NCI-H1694 (cell line): ENCODE data around the gene ARMC3.

Experiments
- DNase-seq: peaks from one replicate; lab custom pipeline; 2025; lab: John Stamatoyannopoulos, UW

The ARMC3 gene

GRCh38 chr10:22992075-22992474, 64.2 kb downstream of the ARMC3 start:
- no peak for DNase-seq

GRCh38 chr10:22992621-22993020, 64.8 kb downstream of the ARMC3 start:
- DNase-seq, result no peak

DNA sequence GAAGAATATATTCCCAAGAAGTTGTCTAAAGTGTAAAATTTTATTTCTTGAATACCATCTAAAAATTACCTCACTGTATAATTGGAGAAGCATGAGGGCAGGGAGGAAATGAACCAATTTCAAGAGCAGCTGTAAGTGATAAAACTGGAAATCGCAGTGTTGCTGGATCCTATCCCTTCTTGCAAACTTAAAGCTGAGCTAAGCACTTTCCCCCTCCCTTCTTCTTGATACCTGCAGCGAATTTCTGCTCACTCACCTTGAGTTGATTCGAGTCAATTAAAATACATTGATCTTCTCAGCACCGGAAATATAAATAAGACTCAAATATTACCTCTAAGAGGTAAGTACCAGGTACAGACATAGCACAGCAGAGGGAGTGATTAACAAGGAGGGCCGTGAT, 65.5 kb downstream of the ARMC3 start:
- no peak for DNase-seq

DNA sequence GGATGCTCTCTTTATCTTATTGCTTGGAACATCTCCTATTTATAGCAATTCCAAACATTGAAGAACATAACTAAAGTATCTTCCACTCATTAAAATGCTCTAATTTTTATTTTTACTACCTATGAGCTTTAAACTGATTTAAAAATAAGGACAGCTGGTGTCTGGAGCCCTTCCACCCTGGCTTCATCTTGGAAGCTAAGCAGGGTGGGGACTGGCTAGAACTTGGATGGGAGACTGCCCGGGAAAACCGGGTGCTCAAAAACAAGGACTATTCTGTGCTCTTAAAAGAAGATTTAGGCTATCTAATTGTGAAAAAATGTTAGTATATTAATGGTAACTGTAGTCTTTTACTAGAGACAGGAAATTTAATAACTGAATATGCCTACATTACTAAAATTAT, 69.2 kb downstream of the ARMC3 start:
- no peak for DNase-seq

- no peak for DNase-seq
Observed at GRCh38 chr10:22998091-22998490, 70.2 kb downstream of the ARMC3 start.

DNA sequence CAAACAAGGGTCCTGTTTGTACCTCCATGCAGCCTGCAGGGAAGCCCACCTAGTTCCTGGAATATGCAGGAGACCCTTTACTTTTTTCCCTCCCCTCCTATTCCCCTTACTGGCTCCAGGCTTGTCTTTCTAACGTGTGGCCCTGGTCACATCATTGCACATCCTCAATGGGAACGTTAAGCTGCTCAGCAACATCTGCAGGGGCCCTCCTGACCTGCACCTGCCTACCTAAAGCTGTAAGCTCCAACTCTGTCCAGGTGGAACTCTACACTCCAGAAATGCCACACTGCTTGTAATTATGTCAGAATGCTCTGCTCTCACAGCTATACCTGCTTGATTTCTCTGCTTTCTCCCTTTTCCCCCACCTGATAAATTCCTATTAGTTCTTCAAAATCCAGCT, 72.1 kb downstream of the ARMC3 start:
- no peak for DNase-seq

DNA sequence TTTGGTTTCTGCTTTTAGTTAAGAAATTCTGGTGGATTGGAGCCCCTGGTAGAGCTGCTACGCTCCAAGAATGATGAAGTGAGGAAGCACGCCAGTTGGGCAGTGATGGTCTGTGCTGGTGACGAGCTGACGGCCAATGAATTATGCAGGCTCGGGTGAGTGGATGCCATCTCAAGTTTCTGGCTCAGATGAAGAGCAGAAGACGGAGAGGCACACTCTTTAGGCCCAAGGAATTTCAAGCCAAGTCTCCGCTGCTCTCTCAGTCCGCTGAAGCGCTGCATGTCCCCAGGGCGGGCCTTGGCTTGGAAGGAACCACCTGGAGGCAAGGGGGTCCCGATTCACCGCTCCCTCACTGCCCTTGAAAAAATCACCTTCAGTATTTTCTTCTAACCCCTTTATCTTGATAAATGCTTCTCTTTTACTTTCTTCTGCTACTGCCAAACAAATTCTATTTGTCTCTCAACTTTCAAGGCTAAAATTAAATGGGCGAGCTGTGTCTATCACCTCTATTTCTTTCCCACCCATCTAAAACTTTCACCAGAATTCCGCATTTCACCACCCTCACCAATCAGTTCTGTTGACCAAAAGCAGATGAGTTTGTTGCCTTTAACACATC, 74.2 kb downstream of the ARMC3 start:
- DNase-seq, result no peak

GRCh38 chr10:23005150-23005549, 77.3 kb downstream of the ARMC3 start:
- DNase-seq, result no peak

DNA sequence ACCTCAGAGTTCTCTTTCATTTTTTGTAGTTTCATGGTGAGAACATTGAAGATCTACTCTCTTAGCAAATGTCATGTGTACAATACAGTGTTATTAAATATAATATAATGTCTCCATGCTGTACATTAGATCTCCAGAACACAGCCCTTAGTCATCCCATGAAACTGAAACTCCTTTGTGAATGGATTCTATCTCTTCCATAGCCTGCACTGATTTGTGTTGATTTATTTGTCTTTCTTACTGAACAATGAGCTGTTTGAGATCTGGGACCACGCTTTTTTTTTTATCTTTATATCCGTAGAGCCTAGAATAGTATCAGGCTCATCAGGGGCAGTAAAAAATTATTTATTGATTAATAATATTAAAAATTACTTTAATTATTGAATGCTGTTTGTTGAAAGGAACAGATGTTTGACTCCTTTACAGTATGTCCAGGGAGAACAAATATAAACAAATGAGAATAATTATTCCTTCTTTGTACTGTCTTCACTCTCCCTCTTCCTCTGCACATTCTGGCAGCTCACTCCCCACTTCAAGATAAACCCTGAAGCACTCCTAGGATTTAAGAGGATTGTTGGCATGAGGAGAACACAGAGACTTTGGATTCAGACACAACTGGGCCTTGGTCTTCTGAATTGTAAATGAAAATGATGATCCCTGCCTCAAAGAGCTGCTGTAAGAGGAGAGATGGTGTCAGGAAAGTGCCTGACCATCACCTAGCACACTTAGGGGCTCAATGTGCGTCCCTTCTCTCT, 85.9 kb downstream of the ARMC3 start:
- DNase-seq, result no peak

- DNase-seq, result no peak
Observed at GRCh38 chr10:23015021-23015707, 87.3 kb downstream of the ARMC3 start.

- DNase-seq, result no peak
Observed at GRCh38 chr10:23016636-23017035, 88.8 kb downstream of the ARMC3 start.

- no peak for DNase-seq
Observed at GRCh38 chr10:23019633-23020032, 91.8 kb downstream of the ARMC3 start.

- DNase-seq, result no peak
Observed at GRCh38 chr10:23021430-23021829, 93.6 kb downstream of the ARMC3 start.

- no peak for DNase-seq
Observed at GRCh38 chr10:23024002-23024401, 96.1 kb downstream of the ARMC3 start.

GRCh38 chr10:23031318-23031717, 103.5 kb downstream of the ARMC3 start:
- DNase-seq, result no peak

GRCh38 chr10:23034790-23035189, 106.9 kb downstream of the ARMC3 start:
- no peak for DNase-seq

DNA sequence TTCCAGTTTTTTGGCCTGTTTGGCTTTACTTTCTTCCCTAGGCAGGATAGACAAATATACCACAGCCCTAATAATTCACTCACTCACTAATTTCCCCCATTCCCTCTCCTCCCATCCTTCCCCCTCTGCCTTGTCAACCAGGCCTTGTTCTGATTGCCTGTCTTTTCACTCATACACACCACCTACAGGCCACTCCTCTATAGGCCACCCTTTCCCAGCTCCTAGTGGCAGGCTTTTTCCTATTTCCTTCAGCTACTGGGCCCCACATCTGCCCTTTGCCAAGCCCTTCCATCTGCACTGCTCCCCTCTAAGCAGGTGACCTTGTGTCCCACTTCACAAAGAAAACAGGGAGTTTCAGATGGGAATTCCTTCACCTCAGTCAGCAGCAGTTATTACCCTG, 107.7 kb downstream of the ARMC3 start:
- DNase-seq, result no peak

DNA sequence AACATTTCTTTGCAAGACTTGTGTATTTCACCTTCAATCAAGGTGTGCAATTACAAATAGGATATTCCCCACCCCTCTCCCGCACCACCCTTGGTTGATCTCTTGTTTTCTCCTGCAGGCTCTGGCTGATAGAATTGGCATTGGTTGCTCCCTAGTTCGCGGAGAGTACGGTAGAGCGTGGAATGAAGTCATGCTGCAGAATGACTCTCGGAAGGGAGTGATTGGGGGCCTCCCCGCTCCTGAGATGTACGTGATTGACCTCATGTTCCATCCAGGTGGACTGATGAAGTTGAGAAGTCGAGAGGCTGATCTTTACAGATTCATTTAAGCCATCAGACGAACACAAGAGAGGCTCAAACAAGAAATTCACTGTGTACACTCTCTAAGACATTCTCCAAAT, 109.3 kb downstream of the ARMC3 start:
- no peak for DNase-seq

- no peak for DNase-seq
Observed at GRCh38 chr10:23037561-23037960, 109.7 kb downstream of the ARMC3 start.

GRCh38 chr10:23038172-23038571, 110.3 kb downstream of the ARMC3 start:
- DNase-seq, result no peak

- no peak for DNase-seq
Observed at GRCh38 chr10:23040002-23040401, 112.1 kb downstream of the ARMC3 start.

GRCh38 chr10:23046027-23046426, 118.2 kb downstream of the ARMC3 start:
- DNase-seq, result no peak
